ENCODE data around the gene MEGF11. TPM values are rescaled to one million over a fixed set of nuclear protein-coding genes. Genes with fewer than 3 reads are reported as not detected.

MEGF11 gene
- total RNA-seq, 4 donors from 2014 or later = 0.23 to 0.33 TPM; not detected in 2

DNA sequence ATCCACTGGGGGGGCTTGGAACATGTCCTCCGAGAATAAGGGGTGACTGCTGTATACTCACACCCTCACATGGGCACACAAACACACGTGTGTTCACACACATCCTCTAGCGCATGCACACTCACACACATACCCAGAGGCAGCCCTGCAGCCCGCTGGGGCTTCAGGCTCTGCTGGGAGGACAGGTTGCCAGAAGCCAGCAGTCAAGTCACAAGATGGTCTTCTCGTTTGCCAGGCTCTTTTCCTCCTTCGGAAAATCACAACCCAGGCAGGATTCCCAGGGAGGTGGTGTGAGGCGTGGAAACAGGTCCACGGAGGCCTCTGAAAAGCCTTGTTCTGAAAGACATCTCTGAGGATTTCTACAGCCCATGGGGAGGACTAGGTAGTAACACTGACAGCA, 26.8 kb downstream of the MEGF11 start:
- 82% methylated on average over 8 of the region's 8 CpGs for WGBS
- no peaks in the 10 kb centered on the region for H3K36me3 ChIP-seq
- no peak overlapping the region for H3K4me3 ChIP-seq
- no peak overlapping the region for H3K27ac ChIP-seq (replicated peaks in 1 of 4)
- TF ChIP-seq POLR2AphosphoS5 (IDR thresholded peaks at IDR 0.05) (no peak), EP300 (IDR thresholded peaks at IDR 0.05) (no peak), POLR2A (IDR thresholded peaks at IDR 0.05; ENCODE audit: low read depth) (no peak)
- TF ChIP-seq, protein P1, sequence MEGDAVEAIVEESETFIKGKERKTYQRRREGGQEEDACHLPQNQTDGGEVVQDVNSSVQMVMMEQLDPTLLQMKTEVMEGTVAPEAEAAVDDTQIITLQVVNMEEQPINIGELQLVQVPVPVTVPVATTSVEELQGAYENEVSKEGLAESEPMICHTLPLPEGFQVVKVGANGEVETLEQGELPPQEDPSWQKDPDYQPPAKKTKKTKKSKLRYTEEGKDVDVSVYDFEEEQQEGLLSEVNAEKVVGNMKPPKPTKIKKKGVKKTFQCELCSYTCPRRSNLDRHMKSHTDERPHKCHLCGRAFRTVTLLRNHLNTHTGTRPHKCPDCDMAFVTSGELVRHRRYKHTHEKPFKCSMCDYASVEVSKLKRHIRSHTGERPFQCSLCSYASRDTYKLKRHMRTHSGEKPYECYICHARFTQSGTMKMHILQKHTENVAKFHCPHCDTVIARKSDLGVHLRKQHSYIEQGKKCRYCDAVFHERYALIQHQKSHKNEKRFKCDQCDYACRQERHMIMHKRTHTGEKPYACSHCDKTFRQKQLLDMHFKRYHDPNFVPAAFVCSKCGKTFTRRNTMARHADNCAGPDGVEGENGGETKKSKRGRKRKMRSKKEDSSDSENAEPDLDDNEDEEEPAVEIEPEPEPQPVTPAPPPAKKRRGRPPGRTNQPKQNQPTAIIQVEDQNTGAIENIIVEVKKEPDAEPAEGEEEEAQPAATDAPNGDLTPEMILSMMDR (IDR thresholded peaks at IDR 0.05) = no peak
- no peak for DNase-seq (ENCODE audit: extremely low spot score)
- H3K4me1 ChIP-seq = no peaks in the 10 kb centered on the region
- intact Hi-C loops (cut with DNase I) = no loop called here
- peaks cover 0 to 21% (median 0%) of the 10 kb centered on the region in 4 donors for H3K27me3 ChIP-seq
- no peaks in the 10 kb centered on the region for H3K9me3 ChIP-seq

DNA sequence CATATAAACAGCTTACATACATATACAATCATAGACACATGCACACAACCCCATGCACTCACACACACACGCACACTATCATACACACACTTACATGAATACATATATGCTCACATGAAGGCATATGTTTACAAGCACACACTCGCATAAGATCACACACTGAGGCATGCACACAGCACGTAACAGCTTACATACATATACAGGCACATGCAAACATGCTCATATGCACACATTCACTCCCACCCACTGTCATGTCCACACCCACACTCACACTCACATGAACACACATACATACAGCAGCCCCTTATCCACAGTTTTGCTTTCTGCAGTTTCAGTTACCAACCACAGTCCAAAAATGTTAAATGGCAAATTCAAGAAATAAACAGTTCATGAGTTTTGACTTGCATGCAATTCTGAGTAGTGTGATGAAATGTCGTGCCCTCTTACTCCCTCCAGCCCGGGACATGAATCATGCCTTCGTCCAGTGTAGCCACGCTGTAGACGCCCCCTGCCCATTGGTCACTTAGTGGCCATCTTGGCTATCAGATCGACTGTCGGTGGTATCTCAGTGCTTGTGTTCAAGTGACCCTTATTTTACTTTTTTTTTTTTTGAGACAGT, 27.8 kb downstream of the MEGF11 start:
- H3K36me3 ChIP-seq = no peaks in the 10 kb centered on the region
- intact Hi-C loops (cut with DNase I) = no loop called here
- H3K27ac ChIP-seq (replicated peaks in 1 of 4) = no peak overlapping the region
- TF ChIP-seq EP300 (IDR thresholded peaks at IDR 0.05) (no peak), POLR2AphosphoS5 (IDR thresholded peaks at IDR 0.05) (no peak), POLR2A (IDR thresholded peaks at IDR 0.05; ENCODE audit: low read depth) (no peak)
- TF ChIP-seq, protein P1 (IDR thresholded peaks at IDR 0.05) = no peak
- no peaks in the 10 kb centered on the region for H3K9me3 ChIP-seq
- H3K4me1 ChIP-seq = no peaks in the 10 kb centered on the region
- 88% methylated on average over 10 of the region's 10 CpGs for WGBS
- H3K27me3 ChIP-seq = peaks cover 0 to 23% (median 0%) of the 10 kb centered on the region in 4 donors
- H3K4me3 ChIP-seq = no peak overlapping the region
- no peak for DNase-seq (ENCODE audit: extremely low spot score)

DNA sequence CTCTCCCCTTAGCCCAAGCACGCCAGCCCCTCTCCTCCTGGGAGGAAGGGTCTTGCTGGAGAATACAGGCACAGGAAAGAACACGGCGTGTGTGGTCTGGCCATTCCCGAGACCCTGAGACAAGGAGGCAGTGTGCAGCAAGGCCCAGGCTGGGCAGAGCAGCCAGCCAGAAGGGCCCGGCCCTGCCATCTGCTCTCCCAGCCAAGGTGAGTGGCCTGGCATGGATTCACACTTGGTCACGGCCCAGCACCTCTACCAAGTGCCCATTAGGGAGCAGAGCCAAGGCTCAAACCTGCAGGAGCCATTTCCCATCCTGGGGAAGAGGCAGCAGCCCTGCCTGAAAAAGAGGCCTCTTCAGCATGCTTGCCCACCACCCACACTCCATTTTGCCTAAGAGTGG, 28.6 kb downstream of the MEGF11 start:
- Histone ChIP-seq H3K27ac (replicated peaks in 1 of 4) (no peak overlapping the region), H3K9me3 (no peaks in the 10 kb centered on the region), H3K27me3 (peaks cover 0 to 25% (median 0%) of the 10 kb centered on the region in 4 donors), H3K36me3 (no peaks in the 10 kb centered on the region), H3K4me1 (no peaks in the 10 kb centered on the region), H3K4me3 (no peak overlapping the region)
- intact Hi-C loops (cut with DNase I) = no loop called here
- DNase-seq (ENCODE audit: extremely low spot score) = no peak
- 92% methylated on average over 4 of the region's 6 CpGs for WGBS
- TF ChIP-seq EP300 (IDR thresholded peaks at IDR 0.05) (no peak), POLR2A (IDR thresholded peaks at IDR 0.05; ENCODE audit: low read depth) (no peak), POLR2AphosphoS5 (IDR thresholded peaks at IDR 0.05) (no peak)
- TF ChIP-seq, protein P1 (IDR thresholded peaks at IDR 0.05) = no peak

DNA sequence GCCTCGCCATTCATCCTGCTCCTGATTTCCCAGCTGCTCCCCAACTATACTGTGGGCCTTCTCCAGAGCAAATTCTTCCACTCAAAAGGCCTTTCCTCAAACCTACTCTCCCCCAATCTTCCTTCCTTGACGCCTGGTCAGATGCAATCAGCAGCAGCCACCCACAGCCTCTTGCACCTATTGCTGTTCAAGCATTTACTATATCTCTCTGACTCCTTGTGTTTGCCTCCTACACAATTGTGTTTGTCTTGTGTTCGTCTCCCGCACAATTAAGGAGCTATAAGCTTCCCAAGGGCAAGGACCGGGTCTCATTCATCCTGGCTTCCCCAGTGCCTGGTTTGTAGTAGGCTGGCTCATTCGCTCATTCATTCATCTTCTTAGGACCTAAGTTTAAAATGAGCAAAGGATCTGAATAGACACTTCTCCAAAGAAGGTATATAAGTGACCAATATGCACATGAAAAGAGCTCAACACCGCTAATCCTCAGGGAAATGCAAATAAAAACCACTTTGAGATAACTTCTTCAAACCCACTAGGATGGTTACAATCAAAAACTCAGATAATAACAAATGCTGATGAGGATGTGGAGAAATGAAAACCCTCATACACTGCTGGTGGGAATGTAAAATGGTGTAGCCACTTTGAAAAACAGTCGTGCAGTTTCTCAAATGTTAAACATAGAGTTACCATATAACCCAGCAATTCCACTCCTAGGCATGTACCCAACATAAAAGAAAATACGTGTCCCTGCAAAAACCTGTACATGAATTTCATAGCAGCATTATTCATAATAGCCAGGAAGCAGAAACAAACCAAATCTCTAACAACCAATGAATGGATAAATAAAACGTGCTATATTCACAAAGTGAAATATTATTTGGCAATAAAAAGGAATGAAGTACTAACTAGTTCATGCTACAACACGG, 31.0 kb downstream of the MEGF11 start:
- Histone ChIP-seq H3K27ac (replicated peaks in 1 of 4) (no peak overlapping the region), H3K4me1 (no peaks in the 10 kb centered on the region), H3K27me3 (peaks cover 0 to 24% (median 0%) of the 10 kb centered on the region in 4 donors), H3K36me3 (no peaks in the 10 kb centered on the region), H3K9me3 (no peaks in the 10 kb centered on the region), H3K4me3 (no peak overlapping the region)
- 81% methylated on average over 11 of the region's 11 CpGs for WGBS
- TF ChIP-seq EP300 (IDR thresholded peaks at IDR 0.05) (no peak), POLR2A (IDR thresholded peaks at IDR 0.05; ENCODE audit: low read depth) (no peak), POLR2AphosphoS5 (IDR thresholded peaks at IDR 0.05) (no peak)
- TF ChIP-seq, protein P1 (IDR thresholded peaks at IDR 0.05) = no peak
- no peak for DNase-seq (ENCODE audit: extremely low spot score)
- intact Hi-C loops (cut with DNase I) = no loop called here
